Activated T-helper 2 cell treated with anti-CD3 and anti-CD28 coated beads, Interferon-gamma antibody, Interleukin-2, Interleukin-4, amounts not matched to agents 10 μg/mL and 5 μg/mL and 100 μg/mL, durations not matched to agents 14 hours and 24 hours and 36 hours (primary cell): ENCODE results near the gene GATA5. TPM values are rescaled to one million over a fixed set of nuclear protein-coding genes. Genes with fewer than 3 reads are reported as not detected.

Source experiments
- DNase-seq: peaks from one replicate; pipeline ENCODE4 v3.0.0; 2021; ENCODE audit warnings: low spot score
- H3K27ac Mint-ChIP-seq: one replicate; pipeline ENCODE4 v1.8.0; 2021; ENCODE audit warnings: mixed read lengths
- H3K27me3 Mint-ChIP-seq: one replicate; pipeline ENCODE4 v1.8.0; 2021; ENCODE audit warnings: low read depth, mixed read lengths
- H3K36me3 Mint-ChIP-seq: one replicate; pipeline ENCODE4 v1.8.0; 2021; ENCODE audit warnings: low read depth, mixed read lengths
- H3K4me1 Mint-ChIP-seq: one replicate; pipeline ENCODE4 v1.8.0; 2021; ENCODE audit warnings: low read depth, mixed read lengths
- H3K4me3 Mint-ChIP-seq: one replicate; pipeline ENCODE4 v1.8.0; 2021; ENCODE audit warnings: low read depth, mild to moderate bottlenecking, moderate library complexity, mixed read lengths
- H3K9me3 Mint-ChIP-seq: one replicate; pipeline ENCODE4 v1.8.0; 2021; ENCODE audit warnings: mixed read lengths
- intact Hi-C: fragments of 100-400 bp; cut with micrococcal nuclease; formaldehyde crosslinking; loops from one replicate; pipeline ENCODE4 v1.15.1; 2023
- total RNA-seq: library from RNA; stranded (reverse); gene quantifications from 2 replicates; pipeline ENCODE4 v1.2.3, GENCODE V29; 2022

The GATA5 gene
- total RNA-seq, 1 donor from 2014 or later: not detected

- intact Hi-C loops: no loop called here
Measured at GRCh38 chr20:62482146-62482809, 6.5 kb upstream of the GATA5 start.

GRCh38 chr20:62481425-62482145 lies 5.8 kb upstream of the GATA5 start:
- H3K9me3 Mint-ChIP-seq: no peaks in the 10 kb centered on the region
- no peaks in the 10 kb centered on the region for H3K36me3 Mint-ChIP-seq
- no peaks in the 10 kb centered on the region for H3K4me1 Mint-ChIP-seq
- H3K4me3 Mint-ChIP-seq: no peak overlapping the region
- DNase-seq: no peak
- H3K27ac Mint-ChIP-seq: no peak overlapping the region
- peaks cover 62% of the 10 kb centered on the region for H3K27me3 Mint-ChIP-seq
- intact Hi-C loops: no loop called here

More at GRCh38 chr20:62482146-62482809, 6.5 kb upstream of the GATA5 start:
- H3K9me3 Mint-ChIP-seq: no peaks in the 10 kb centered on the region
- no peak overlapping the region for H3K27ac Mint-ChIP-seq
- H3K36me3 Mint-ChIP-seq: no peaks in the 10 kb centered on the region
- no peaks in the 10 kb centered on the region for H3K4me1 Mint-ChIP-seq
- DNase-seq: no peak
- peaks cover 64% of the 10 kb centered on the region for H3K27me3 Mint-ChIP-seq
- H3K4me3 Mint-ChIP-seq: no peak overlapping the region

- Mint-ChIP-seq H3K27me3 (peaks cover 53% of the 10 kb centered on the region), H3K4me3 (no peak overlapping the region), H3K36me3 (no peaks in the 10 kb centered on the region), H3K4me1 (no peaks in the 10 kb centered on the region), H3K9me3 (no peaks in the 10 kb centered on the region), H3K27ac (no peak overlapping the region)
- no peak for DNase-seq
- intact Hi-C loops: no loop called here
Measured at GRCh38 chr20:62480318-62480717, 4.5 kb upstream of the GATA5 start.

- intact Hi-C loops: loop anchor here (10.0 kb wide), 1 partner anchor 525 kb away; the partner anchor contains the start of gene BHLHE23
- peaks cover 53% of the 10 kb centered on the region for H3K27me3 Mint-ChIP-seq
Measured at GRCh38 chr20:62479656-62480055, 3.9 kb upstream of the GATA5 start.

GRCh38 chr20:62479156-62479555 lies 3.4 kb upstream of the GATA5 start:
- no peak overlapping the region for H3K27ac Mint-ChIP-seq
- no peaks in the 10 kb centered on the region for H3K9me3 Mint-ChIP-seq
- H3K27me3 Mint-ChIP-seq: peaks cover 56% of the 10 kb centered on the region
- H3K4me3 Mint-ChIP-seq: no peak overlapping the region
- no peaks in the 10 kb centered on the region for H3K36me3 Mint-ChIP-seq
- intact Hi-C loops: loop anchor here (10.0 kb wide), 1 partner anchor 526 kb away; the partner anchor contains the start of gene BHLHE23
- H3K4me1 Mint-ChIP-seq: no peaks in the 10 kb centered on the region
- no peak for DNase-seq

More at GRCh38 chr20:62479656-62480055, 3.9 kb upstream of the GATA5 start:
- Mint-ChIP-seq H3K4me1 (no peaks in the 10 kb centered on the region), H3K9me3 (no peaks in the 10 kb centered on the region), H3K36me3 (no peaks in the 10 kb centered on the region), H3K27ac (no peak overlapping the region), H3K4me3 (no peak overlapping the region)
- DNase-seq: no peak

GRCh38 chr20:62477669-62478455 lies 2.1 kb upstream of the GATA5 start:
- Mint-ChIP-seq H3K4me3 (no peak overlapping the region), H3K27ac (no peak overlapping the region), H3K36me3 (no peaks in the 10 kb centered on the region), H3K27me3 (peaks cover 49% of the 10 kb centered on the region), H3K9me3 (no peaks in the 10 kb centered on the region), H3K4me1 (no peaks in the 10 kb centered on the region)
- intact Hi-C loops: loop anchor here (10.0 kb wide), 1 partner anchor 527 kb away; the partner anchor contains the start of gene BHLHE23
- no peak for DNase-seq

- H3K4me1 Mint-ChIP-seq: no peaks in the 10 kb centered on the region
Measured at GRCh38 chr20:62476056-62476838, 452 bp upstream of the GATA5 start.

GRCh38 chr20:62475027-62475771 lies 596 bp downstream of the GATA5 start:
- H3K4me1 Mint-ChIP-seq: no peaks in the 10 kb centered on the region
- H3K27ac Mint-ChIP-seq: no peak overlapping the region
- intact Hi-C loops: loop anchor here (10.0 kb wide), 1 partner anchor 530 kb away; the partner anchor contains the start of gene BHLHE23
- no peaks in the 10 kb centered on the region for H3K9me3 Mint-ChIP-seq
- no peak overlapping the region for H3K4me3 Mint-ChIP-seq
- H3K36me3 Mint-ChIP-seq: no peaks in the 10 kb centered on the region
- no peak for DNase-seq
- peaks cover 45% of the 10 kb centered on the region for H3K27me3 Mint-ChIP-seq

More at GRCh38 chr20:62476056-62476838, 452 bp upstream of the GATA5 start:
- Mint-ChIP-seq H3K9me3 (no peaks in the 10 kb centered on the region), H3K36me3 (no peaks in the 10 kb centered on the region), H3K4me3 (no peak overlapping the region), H3K27me3 (peaks cover 43% of the 10 kb centered on the region), H3K27ac (no peak overlapping the region)
- intact Hi-C loops: loop anchor here (10.0 kb wide), 1 partner anchor 529 kb away; the partner anchor contains the start of gene BHLHE23
- DNase-seq: no peak

- no peak for DNase-seq
- Mint-ChIP-seq H3K27me3 (peaks cover 46% of the 10 kb centered on the region), H3K4me1 (no peaks in the 10 kb centered on the region), H3K9me3 (no peaks in the 10 kb centered on the region), H3K36me3 (no peaks in the 10 kb centered on the region), H3K4me3 (no peak overlapping the region), H3K27ac (no peak overlapping the region)
- intact Hi-C loops: loop anchor here (10.0 kb wide), 1 partner anchor 530 kb away; the partner anchor contains the start of gene BHLHE23
Measured at GRCh38 chr20:62474604-62475026, 1.2 kb downstream of the GATA5 start.

- intact Hi-C loops: loop anchor here (10.0 kb wide), 1 partner anchor 531 kb away; the partner anchor contains the start of gene BHLHE23
- no peaks in the 10 kb centered on the region for H3K9me3 Mint-ChIP-seq
- H3K36me3 Mint-ChIP-seq: no peaks in the 10 kb centered on the region
- H3K4me3 Mint-ChIP-seq: no peak overlapping the region
- no peak for DNase-seq
- H3K27ac Mint-ChIP-seq: no peak overlapping the region
- no peaks in the 10 kb centered on the region for H3K4me1 Mint-ChIP-seq
- peaks cover 40% of the 10 kb centered on the region for H3K27me3 Mint-ChIP-seq
Measured at GRCh38 chr20:62473717-62474603, 1.8 kb downstream of the GATA5 start.
